NK-92 treated with Interleukin-12 subunit alpha and Interleukin-12 subunit beta, amount 100 ng/mL, for 24 hours (cell line): Measurements from ENCODE around the gene ZNF865.
"Not testable (repeated sequence)": the region's sequence is repeated elsewhere in the genome, so short reads cannot be mapped to it uniquely, and the experiment has no call there.

Experiments
- DNase-seq: peaks from one replicate; lab custom pipeline; 2025; lab: John Stamatoyannopoulos, UW

The ZNF865 gene

DNA sequence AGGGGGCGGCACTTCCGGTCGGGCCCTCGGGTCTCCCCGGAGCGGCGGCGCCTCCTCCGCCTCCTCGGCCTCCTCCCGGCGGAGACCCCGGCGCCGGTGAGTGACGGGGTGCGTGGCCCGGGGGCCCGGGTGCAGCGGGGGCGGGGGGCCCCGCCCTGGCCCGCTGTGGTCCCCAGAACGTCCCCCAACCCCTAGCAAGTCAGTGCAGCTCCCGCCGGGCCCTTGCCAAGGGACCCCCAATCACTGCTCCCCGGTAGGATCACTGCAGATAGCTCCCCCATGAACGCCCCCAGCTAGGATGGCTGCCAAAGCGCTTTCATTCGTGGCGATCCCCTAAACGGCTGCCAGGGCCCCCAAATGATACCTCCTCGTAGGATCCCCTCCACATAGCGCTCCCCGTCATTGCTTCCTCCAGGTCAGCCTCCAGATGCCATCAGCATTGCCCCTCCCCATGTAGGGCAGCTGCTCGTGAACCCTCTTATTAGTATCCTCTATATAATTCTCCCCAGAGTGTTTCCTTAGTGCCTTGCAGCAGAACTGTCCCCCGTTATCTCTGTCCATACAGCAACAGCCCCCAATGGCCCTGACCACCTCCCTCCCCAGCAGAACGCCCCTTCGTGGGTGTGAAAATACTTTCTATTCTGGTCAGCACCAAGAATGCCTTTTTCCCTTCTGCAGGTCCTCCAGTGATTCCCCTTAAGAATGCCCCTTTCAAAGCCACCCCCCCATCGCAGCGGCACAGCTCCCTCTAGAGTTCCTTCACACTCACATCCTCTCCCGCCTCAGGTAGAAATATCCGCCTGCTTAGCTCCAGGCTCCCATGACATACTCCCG lies at the start of gene ZNF865:
TSS of gene ZNF865 (plus strand) at position 11 of the 834 bp plus-strand sequence. CDS start 7,972 bp downstream, outside the sequence.
- DNase-seq: peak; percentile 66

DNA sequence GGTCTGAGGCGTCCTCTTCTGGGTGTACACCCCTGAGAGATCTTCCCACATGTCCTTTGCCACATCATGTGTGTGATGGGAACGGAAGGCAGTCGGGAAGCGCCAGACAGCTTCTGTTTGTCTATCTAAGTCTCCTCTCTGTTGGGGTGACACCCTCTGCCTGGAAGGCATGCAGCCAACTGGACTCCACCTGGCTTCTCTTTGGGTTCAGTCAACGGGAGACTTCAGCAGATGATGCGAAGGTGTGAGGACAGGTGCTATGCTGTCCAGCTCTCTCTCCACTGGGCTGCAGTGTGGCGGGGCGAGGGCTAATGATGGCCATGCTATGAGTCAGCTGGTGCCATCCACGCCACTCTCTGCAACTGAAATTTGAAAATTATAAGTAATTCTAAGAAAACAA lies 45.8 kb upstream of the ZNF865 start:
- no peak for DNase-seq

DNA sequence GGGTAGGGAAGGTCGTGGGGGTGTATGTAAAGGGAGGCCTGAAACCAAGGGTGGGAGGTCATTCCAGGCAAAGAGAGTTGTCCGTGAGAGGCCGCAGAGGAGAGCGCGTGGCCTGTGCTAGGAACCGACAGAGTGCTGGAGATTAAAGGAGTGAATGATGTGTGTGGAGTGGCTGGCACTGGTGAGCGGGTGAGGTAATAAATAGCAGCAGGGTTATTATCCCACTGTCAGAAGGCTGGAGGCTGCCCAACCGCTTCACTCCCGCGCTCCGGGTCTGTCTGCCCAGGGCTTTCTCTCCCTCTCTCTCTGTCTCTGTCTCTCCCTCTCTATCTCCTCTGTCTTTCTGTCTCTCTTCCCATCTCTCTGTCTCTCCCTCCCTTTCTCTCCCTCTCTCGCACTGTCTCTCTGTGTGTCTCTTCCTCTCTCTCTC lies 42.2 kb upstream of the ZNF865 start:
- no peak for DNase-seq

DNA sequence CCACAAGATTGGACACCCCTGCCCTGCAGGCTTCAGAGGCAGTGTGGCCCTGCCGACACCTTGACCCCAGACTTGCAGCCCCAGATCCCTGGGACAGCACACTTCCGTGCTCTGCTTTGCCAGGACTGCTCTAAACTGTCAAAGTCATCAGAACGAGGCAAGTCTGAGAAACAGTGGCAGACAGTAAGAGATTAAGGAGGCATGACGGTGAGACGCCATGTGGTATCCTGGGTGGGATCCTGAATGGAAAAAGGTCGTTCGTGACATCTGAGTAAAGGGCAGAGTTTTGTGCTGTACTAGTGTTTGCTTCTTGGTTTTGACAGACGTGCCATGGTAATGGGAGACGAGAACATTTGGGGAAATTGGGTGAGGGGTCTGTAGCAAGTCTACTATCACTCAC lies 38.6 kb upstream of the ZNF865 start:
- DNase-seq: no peak

DNA sequence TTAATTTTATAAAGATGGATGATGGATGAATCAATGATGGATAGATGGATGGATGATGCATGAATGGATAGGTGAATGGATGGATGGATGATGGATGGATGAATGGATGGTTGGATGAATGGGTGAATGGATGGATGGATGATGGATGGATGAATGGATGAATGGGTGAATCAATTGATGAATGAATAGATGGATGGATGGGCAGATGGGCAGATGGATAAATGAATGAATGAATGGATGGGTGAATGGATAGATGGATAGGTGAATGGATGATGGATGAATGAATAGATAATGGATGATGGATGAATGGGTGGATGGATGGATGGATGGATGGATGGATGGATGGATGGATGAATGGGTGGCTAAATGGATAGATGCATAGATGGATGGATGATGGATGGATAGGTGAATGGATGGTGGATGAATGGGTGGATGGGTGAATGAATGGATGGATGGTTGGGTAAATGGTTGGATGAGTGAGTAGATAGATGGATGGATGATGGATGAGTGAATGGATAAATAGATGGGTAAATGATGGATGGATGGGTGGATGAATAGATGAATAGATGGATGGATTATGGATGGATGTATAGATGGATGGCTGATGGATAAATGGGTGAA lies 37.6 kb upstream of the ZNF865 start:
- DNase-seq: no peak

DNA sequence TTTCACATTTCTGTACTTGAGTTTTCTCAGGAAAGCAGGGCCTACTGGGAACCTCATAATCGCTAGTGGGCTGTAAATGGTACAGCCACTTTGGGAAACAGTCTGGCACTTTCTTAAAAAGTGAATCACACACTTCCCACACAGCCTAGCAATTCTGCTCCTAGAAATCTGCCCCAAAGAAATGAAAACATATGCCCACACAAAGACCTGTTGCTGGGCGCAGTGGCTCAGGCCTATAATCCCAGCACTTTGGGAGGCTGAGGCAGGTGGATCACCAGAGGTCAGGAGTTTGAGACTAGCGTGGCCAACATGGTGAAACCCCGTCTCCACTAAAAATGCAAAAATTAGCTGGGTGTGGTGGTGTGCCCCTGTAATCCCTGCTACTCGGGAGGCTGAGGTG lies 36.0 kb upstream of the ZNF865 start:
- not testable (repeated sequence) for DNase-seq

DNA sequence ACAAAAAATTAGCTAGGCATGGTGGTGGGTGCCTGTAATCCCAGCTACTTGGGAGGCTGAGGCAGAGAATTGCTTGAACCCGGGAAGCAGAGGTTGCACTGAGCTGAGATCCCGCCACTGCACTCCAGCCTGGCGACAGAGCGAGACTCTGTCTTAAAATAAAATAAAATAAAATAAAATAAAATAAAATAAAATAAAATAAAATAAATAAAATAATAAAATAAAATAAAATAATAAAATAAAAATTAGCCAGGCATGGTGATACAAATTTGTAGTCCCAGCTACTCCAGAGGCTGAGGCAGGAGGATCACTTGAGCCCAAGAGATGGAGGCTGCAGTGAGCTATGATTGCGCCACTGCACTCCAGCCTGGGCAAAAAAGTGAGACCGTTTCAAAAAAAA lies 31.5 kb upstream of the ZNF865 start:
- not testable (repeated sequence) for DNase-seq

DNA sequence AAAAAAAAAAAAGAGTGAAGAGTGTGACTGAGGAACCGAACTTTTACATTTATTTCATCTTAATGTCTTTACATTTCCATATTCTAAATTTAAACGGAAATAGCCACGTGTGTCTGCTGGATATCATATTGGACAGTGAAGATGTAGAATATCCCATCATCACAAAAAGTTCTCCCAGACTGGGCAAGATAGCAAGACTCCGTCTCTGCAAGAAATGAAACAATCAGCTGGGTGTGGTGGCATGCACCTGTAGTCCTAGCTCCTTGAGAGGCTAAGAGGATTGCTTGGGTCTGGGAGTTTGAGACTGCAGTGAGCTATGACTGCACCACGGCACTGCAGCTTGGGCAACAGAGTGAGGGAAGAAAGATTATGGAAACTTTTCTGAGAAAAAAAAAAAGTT lies 28.7 kb upstream of the ZNF865 start:
- no peak for DNase-seq

DNA sequence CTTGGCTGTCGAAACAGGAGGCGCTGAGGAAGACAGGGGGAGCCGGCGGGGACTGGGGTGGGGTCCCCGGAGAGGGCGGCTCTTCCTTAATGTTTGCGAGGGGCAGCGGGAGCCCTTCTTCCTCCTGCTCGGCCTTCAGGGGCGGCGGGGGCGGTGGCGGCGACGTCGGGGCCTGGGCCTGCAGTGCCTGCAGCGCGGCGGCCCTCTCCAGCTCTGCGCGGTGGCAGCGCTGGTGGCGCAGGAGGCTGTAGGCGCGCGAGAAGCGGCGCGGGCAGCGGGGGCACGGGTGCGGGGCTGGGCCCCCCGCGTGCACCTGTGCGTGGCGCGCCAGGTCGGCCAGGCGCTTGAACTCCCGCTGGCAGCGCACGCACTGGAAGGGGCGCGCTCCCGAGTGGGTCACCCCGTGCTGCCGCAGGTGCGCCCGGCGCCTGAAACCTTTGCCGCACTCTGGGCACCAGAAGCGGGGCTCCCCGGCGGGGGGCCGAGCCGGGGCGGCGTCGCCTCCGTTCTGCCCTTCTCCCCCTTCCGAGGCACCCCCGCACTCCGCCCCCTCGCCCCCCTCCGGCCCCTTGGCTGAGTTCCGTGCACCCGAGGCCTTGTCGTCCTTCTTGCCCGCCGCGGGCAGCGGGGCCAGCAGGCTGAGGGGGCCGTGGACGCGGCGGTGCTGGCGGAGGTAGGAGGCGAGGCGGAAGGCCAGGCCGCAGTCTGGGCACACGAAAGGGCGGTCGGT lies 27.3 kb upstream of the ZNF865 start:
- no peak for DNase-seq

DNA sequence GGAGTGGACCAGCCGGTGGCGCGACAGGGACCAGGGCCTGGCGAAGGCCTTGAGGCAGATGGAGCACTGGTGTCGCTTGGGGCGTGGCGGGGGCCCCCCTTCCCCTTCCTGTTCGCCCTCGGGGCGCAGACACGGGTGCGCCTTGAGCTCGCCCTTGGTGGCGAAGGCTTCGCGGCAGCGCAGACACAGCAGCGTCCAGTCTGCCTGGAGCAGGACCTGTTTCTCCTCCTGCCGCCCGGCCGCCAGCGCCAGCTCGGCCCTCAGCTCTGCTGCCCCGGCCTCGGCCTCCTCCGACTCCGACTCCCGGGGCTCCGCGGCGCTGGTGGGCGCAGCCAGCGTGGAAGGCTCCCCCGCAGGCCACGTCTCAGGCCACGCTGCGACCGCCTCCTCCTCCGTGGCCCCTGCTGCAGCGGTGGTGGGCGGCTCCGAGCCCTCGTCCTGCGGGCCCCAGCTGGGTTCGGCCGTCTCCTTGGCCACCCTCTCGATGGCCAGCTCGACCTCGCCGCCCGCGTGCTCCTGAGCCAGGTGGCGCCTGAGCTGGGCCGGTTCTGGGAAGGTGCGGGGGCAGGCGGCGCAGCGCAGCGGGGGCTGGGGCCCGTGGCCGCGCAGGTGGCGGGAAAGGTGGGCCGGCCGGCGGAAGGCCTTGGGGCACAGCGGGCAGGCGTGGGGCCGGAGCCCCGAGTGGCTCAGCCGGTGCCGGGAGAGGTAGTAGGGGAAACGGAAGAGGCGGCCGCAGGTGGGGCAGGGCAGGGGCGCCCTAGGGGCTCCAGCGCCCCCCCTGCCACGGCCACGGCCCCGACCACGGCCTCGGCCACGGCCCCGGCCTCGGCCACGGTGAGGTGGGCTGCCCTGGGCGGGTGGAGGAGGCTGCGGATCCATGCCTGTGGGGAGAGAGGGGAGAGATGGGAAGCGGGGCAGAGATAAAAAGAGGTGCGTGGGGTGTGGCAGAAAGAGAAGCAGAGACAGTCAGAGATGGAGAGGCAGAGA lies 26.4 kb upstream of the ZNF865 start:
- no peak for DNase-seq

DNA sequence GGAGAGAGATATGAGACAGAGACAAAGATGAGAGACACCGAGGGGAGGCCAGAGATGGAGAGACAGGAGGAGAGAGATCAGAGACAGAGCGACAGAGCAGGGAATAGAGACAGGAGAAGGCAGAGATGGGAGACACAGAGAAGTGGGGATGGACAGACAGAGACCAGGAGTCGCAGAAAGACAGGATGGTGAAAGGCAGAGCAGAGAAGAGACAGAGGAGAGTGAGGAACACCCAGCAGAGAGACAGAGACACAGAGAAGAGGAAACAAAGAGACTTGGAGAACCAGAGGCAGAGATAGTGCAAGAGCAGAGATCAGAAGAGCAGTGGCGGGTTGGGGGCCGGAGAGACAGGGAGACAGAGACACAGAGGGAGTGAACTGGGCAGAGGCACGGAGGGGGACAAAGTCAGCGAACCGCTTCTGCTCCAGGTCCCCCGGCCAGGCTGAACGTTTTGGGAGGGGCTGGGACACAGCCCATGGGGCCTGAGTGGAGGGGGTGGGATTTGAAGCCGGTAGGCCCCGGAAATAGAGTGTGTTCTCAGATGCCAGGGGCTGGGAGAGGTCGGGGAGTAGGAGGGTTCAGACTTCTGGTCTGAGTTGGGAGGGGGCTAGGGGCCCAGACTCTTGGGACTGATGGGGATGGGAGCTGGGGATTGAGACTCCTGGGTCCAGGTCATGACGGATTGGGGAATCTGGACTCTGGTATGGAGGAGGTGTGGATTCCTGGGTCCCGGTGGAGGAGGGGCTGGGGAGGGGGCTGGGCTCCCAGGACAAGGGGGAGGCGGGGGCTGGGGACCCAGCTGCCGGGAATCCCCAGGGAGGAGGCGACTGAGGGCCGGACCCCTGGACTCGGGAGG lies 25.5 kb upstream of the ZNF865 start:
- no peak for DNase-seq

DNA sequence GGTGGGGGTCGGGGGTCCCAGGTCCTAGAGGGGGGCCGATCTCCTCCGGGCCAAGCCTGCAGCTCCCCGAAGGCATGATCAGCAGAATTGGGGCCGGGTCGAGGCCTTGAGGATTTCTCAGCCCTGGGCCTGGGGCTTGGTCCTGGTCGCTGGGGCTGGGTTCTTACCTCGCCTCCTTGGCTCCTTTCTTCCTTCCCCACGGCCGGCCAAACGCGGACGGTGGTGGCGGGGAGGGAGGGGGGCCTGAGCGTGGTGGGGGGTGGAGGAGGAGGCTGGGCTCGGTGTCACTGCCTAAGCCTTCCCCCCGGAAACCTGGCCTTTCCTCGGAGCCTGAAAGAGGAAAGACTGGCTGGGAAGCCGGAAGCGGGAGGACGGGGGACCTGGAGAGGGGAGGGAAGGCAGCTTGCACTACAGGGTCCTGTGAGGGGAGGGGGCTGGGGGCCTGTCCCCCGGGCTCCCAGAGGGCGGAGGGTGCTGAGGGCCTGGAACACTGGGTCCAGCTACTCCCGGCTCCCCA lies 24.8 kb upstream of the ZNF865 start, which contains the start of gene ZNF579:
TSS of gene ZNF579 (minus strand) at position 221 of the 517 bp plus-strand sequence. CDS start 1,209 bp downstream, outside the sequence.
- DNase-seq: peak; percentile 74

DNA sequence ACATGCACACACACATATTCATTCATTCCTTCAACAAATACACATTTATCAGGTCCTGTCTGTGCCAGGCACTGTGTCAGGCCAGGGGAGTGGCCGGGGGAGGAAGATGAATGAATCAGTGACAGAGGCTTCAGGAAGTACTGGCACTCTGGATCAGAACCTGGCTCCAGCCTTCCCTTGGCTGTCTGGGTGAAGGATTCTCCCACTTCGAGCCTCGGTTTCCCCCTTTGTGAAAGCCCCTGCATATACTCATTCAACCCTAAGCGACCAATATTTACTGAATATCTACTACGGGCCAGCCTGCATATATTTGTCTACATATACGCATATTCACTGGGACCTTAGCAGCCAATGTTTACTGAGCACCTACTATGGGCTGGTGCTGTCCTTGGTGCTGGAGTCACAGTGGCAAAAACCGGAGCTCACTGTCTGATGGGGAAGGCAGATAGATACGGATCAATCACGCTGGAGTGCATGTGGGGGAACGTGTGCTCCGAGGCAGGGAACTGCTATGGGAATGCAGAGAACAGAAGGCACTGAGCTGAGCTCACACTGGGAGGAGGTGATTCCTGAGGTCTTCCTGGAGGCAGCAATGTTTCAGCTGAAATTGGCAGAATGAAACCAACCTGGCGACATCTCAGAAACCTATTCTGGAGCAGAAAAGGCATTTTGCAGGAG lies 24.2 kb upstream of the ZNF865 start:
- no peak for DNase-seq

DNA sequence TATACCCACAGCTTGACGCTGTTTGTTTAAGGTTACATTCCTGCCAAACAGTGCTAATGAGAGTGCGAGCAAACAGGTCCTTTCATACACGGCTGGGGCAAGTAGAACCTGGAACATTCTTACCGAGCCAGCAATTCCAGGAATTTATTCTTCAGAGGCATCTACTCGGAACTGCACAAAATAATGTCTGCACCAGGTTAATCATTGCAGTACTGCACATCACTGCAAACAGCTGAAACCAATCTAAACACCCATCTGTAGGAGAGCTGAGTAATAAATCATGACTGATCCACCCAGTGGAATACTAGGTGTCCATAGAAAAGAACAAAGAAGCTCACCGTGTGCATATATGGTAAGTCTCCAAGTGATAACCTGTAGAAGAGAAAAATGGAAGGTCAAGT lies 23.6 kb upstream of the ZNF865 start:
- no peak for DNase-seq

DNA sequence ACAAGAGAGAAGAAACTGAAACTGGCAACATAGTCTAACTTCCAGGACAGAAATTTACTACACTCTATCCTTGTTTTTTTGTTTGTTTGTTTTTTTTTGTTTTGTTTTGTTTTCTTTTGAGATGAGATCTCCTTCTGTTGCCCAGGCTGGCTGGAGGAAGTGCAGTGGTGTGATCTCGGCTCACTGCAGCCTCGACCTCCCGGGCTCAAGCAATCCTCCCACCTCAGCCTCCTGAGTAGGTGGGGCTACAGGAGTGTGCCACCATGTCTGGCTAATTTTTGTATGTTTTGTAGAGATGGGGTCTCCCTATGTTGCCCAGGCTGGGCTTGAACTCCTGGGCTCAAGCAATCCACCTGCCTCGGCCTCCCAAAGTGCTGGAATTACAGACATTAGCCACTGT lies 23.2 kb upstream of the ZNF865 start:
- DNase-seq: not testable (repeated sequence)

DNA sequence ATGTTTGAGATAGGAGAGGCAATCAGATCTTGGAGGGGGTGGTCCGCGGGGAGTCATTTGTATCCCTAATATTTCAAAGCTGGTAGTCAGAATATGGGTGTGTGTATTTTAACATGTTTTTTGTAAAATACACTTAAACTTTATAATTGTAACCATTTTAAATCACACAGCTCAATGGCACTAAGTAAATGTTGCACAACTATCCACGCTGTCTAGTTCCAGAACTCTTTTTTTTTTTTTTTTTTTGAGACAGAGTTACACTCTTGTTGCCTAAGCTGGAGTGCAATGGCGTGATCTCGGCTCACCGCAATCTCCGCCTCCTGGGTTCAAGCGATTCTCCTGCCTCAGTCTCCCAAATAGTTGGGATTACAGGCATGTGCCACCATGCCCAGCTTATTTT lies 21.6 kb upstream of the ZNF865 start:
- not testable (repeated sequence) for DNase-seq

DNA sequence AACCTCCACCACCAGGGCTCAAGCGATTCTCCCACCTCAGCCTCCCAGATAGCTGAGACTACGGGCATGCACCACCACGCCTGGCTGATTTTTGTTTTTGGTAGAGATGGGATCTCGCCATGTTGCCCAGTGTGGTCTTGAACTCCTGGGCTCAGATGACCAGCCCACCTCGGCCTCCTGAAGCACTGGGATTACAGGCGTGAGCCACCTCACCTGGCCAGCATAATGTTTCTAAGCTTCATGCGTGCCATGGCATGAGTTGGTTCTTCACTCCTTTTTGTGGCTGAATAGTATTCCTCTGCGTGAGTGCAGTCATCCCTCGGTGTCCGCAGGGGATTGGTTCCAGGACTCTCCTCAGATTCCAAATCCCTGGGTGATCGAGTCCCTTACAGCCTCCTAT lies 20.6 kb upstream of the ZNF865 start:
- DNase-seq: no peak

DNA sequence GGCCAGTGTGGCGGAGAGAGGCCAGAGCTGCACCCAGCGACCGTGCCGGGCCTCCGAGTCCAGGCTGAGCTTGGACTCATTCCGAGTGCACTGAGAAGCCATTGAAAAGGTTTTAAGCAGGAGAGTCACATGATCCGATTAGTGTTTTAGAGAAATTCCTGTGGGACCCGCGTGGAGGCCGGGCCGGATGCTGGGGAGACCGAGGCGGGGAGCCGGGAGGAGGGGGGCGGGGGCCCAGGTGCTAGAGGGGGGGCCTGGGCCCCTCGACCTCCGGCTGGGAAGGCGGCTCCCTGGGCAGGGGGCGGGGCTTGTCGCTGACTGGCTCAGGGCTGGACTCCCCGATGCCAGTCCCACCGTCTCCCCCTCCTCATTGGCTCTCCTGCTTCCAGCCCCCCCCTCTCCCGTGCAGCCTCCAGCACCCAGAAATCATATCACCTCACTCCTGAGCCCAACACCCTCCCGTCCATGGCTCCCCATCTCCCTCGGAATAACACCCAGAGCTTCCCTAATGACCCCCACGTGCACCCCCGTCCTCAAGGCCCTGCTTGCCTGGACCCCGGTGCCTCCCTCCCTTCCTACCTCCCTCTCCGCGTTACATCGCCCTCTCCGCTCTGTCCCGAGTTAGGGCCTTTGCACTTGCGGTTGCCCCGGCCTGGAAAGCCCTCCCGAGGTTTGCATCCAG lies 19.6 kb upstream of the ZNF865 start:
- no peak for DNase-seq
